Skeletal muscle tissue (tissue), 5 donors: ENCODE measurements around the gene ATG16L2. TPM values are rescaled to one million over a fixed set of nuclear protein-coding genes. Genes with fewer than 3 reads are reported as not detected.

Source experiments
- H3K27ac ChIP-seq: one replicate; pipeline ENCODE4 v1.7.0; 2013; ENCODE audit warnings: mild to moderate bottlenecking, low read depth, low read length, inconsistent platforms
- H3K27me3 ChIP-seq, 3 donors: one replicate each; pipeline ENCODE4 v1.7.0; 2013; ENCODE audit warnings: low read length in 3 of 3; ENCODE audit not compliant: control insufficient read depth in 3 of 3, insufficient read depth in 3 of 3
- H3K36me3 ChIP-seq, 3 donors: one replicate each; pipeline ENCODE4 v1.7.0; 2013; ENCODE audit warnings: low read length in 3 of 3; ENCODE audit not compliant: control insufficient read depth in 3 of 3, insufficient read depth in 3 of 3
- H3K4me1 ChIP-seq, 3 donors: one replicate each; pipeline ENCODE4 v1.7.0; 2013; ENCODE audit warnings: low read length in 3 of 3, mild to moderate bottlenecking in 3 of 3; ENCODE audit not compliant: control insufficient read depth in 3 of 3, insufficient read depth in 3 of 3
- H3K4me3 ChIP-seq, 3 donors: one replicate each; pipeline ENCODE4 v1.7.0; 2013; ENCODE audit warnings: low read length in 3 of 3
- H3K9ac ChIP-seq, 3 donors: one replicate each; pipeline ENCODE4 v1.7.0; 2013; ENCODE audit warnings: low read length in 3 of 3, mild to moderate bottlenecking in 3 of 3, moderate library complexity in 2 of 3, low read depth in 1 of 3
- H3K9me3 ChIP-seq, 3 donors: one replicate each; pipeline ENCODE4 v1.7.0; 2013; ENCODE audit warnings: low read length in 3 of 3; ENCODE audit not compliant: control insufficient read depth in 3 of 3
- small RNA-seq: library from RNA; depleted of rRNA; stranded (forward); fragments of <200 nt; gene quantifications from one replicate; pipeline ENCODE3, GENCODE V24; 2014
- total RNA-seq: library from RNA; depleted of rRNA; stranded (reverse); fragments of >200 nt; gene quantifications from one replicate; pipeline ENCODE4 v1.2.3, GENCODE V29; 2014
- donor health status: Osteomylitis.

The ATG16L2 gene
- total RNA-seq, 1 donor from 2014 or later = 7.3 TPM

- Histone ChIP-seq H3K9me3 (no peaks in the 10 kb centered on the region), H3K27me3 (no peaks in the 10 kb centered on the region), H3K9ac (no peak overlapping the region), H3K4me3 (no peak overlapping the region), H3K36me3 (no peaks in the 10 kb centered on the region), H3K4me1 (no peaks in the 10 kb centered on the region), H3K27ac (no peak overlapping the region)
These were observed 61.9 kb downstream of the ATG16L2 start for GRCh38 chr11:72876147-72876546.

Small RNA genes within 50 kb of the gene (small RNA-seq; reads per million reads assigned to genes)
- gene MIR4692 (not detected), gene RF00019 (not detected), gene RNU6-672P (not detected)

Other genes with a start within 250 kb of the ATG16L2 start
- gene PDE2A, start 140.0 kb upstream of the ATG16L2 start, total RNA-seq = 12.0 TPM
- 98.6 TPM for gene ARAP1, start 62.0 kb upstream of the ATG16L2 start, total RNA-seq
- gene STARD10, start 20.4 kb upstream of the ATG16L2 start, total RNA-seq = 28.2 TPM